Ascending aorta (tissue), 2 donors: ENCODE data around the gene INO80. TPM values are rescaled to one million over a fixed set of nuclear protein-coding genes. Genes with fewer than 3 reads are reported as not detected.
"Not testable (repeated sequence)": the region's sequence is repeated elsewhere in the genome, so short reads cannot be mapped to it uniquely, and the experiment has no call there.

Source experiments
- DNase-seq, 2 donors: peaks; one replicate each; pipeline ENCODE4 v3.0.0-alpha.2; 2019; ENCODE audit warnings: low spot score in 2 of 2
- H3K27ac ChIP-seq, 2 donors: fragments of 200-600 bp; sonication (generic); one replicate each; pipeline ENCODE4 v1.5.1; 2016 to 2017; ENCODE audit warnings: mild to moderate bottlenecking in 1 of 2
- H3K27me3 ChIP-seq: fragments of 200-600 bp; sonication (generic); one replicate; pipeline ENCODE4 v1.5.1; 2017
- H3K36me3 ChIP-seq, 2 donors: fragments of 200-600 bp; sonication (generic); one replicate each; pipeline ENCODE4 v1.5.1; 2016
- H3K4me1 ChIP-seq, 2 donors: fragments of 200-600 bp; sonication (generic); one replicate each; pipeline ENCODE4 v1.5.1; 2016 to 2017; ENCODE audit warnings: mild to moderate bottlenecking in 1 of 2
- H3K4me3 ChIP-seq, 2 donors: fragments of 200-600 bp; sonication (generic); one replicate each; pipeline ENCODE4 v1.5.1; 2016 to 2017; ENCODE audit warnings: mild to moderate bottlenecking in 1 of 2
- H3K9me3 ChIP-seq, 2 donors: fragments of 200-600 bp; sonication (generic); one replicate each; pipeline ENCODE4 v1.5.1; 2016
- intact Hi-C: fragments of 100-400 bp; cut with DNase I; formaldehyde crosslinking; loops from one replicate; pipeline ENCODE4 v1.15.1; 2023
- total RNA-seq: library from RNA; depleted of rRNA; stranded (reverse); fragments of >200 nt; gene quantifications from one replicate; pipeline ENCODE4 v1.1.0, GENCODE V29; 2016
- TF ChIP-seq, protein P1 (sequence below), 3 experiments: fragments of 200-600 bp in 2 of 3; fragments of 450-650 bp in 1 of 3; sonication (generic) in 2 of 3; IDR thresholded peaks; one replicate each; pipeline ENCODE4 v1.5.1; 2016 to 2019; ENCODE audit warnings: antibody characterized with exemption in 3 of 3, mild to moderate bottlenecking in 1 of 3, moderate library complexity in 1 of 3

INO80 gene
- total RNA-seq, 1 donor from 2014 or later = 57.8 TPM

- no peak for DNase-seq
- no peaks in the 10 kb centered on the region for H3K9me3 ChIP-seq
- no peaks in the 10 kb centered on the region for H3K36me3 ChIP-seq
- TF ChIP-seq, protein P1, sequence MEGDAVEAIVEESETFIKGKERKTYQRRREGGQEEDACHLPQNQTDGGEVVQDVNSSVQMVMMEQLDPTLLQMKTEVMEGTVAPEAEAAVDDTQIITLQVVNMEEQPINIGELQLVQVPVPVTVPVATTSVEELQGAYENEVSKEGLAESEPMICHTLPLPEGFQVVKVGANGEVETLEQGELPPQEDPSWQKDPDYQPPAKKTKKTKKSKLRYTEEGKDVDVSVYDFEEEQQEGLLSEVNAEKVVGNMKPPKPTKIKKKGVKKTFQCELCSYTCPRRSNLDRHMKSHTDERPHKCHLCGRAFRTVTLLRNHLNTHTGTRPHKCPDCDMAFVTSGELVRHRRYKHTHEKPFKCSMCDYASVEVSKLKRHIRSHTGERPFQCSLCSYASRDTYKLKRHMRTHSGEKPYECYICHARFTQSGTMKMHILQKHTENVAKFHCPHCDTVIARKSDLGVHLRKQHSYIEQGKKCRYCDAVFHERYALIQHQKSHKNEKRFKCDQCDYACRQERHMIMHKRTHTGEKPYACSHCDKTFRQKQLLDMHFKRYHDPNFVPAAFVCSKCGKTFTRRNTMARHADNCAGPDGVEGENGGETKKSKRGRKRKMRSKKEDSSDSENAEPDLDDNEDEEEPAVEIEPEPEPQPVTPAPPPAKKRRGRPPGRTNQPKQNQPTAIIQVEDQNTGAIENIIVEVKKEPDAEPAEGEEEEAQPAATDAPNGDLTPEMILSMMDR (IDR thresholded peaks at IDR 0.05) = no peak
- no peaks in the 10 kb centered on the region for H3K27me3 ChIP-seq
- H3K4me3 ChIP-seq = no peak overlapping the region
- no peaks in the 10 kb centered on the region for H3K4me1 ChIP-seq
- no peak overlapping the region for H3K27ac ChIP-seq
- intact Hi-C loops = no loop called here
Observed at GRCh38 chr15:41133454-41133853, 17.4 kb upstream of the INO80 start.

- not testable (repeated sequence) for H3K27ac ChIP-seq
Observed at GRCh38 chr15:41132094-41132493, 16.0 kb upstream of the INO80 start.

GRCh38 chr15:41128174-41128902 lies 12.3 kb upstream of the INO80 start:
- intact Hi-C loops = no loop called here
- DNase-seq = no peak
- H3K4me1 ChIP-seq = no peaks in the 10 kb centered on the region
- TF ChIP-seq, protein P1 (IDR thresholded peaks at IDR 0.05) = no peak
- no peak overlapping the region for H3K27ac ChIP-seq
- no peaks in the 10 kb centered on the region for H3K9me3 ChIP-seq
- H3K36me3 ChIP-seq = no peaks in the 10 kb centered on the region
- H3K27me3 ChIP-seq = no peaks in the 10 kb centered on the region
- H3K4me3 ChIP-seq = no peak overlapping the region

More at GRCh38 chr15:41132094-41132493, 16.0 kb upstream of the INO80 start:
- H3K4me3 ChIP-seq, H3K27me3 ChIP-seq, H3K4me1 ChIP-seq, DNase-seq, intact Hi-C loops, H3K9me3 ChIP-seq, H3K36me3 ChIP-seq: not testable (repeated sequence)

- no peak for DNase-seq
- Histone ChIP-seq H3K36me3 (no peaks in the 10 kb centered on the region), H3K4me3 (no peak overlapping the region), H3K27me3 (no peaks in the 10 kb centered on the region), H3K4me1 (no peaks in the 10 kb centered on the region), H3K27ac (no peak overlapping the region), H3K9me3 (no peaks in the 10 kb centered on the region)
- TF ChIP-seq, protein P1 (IDR thresholded peaks at IDR 0.05) = no peak
- intact Hi-C loops = no loop called here
Observed at GRCh38 chr15:41125931-41126642, 10.0 kb upstream of the INO80 start.

GRCh38 chr15:41125063-41125669 lies 9.1 kb upstream of the INO80 start:
- Histone ChIP-seq H3K27me3 (no peaks in the 10 kb centered on the region), H3K36me3 (no peaks in the 10 kb centered on the region), H3K4me3 (no peak overlapping the region), H3K4me1 (no peaks in the 10 kb centered on the region), H3K9me3 (no peaks in the 10 kb centered on the region), H3K27ac (no peak overlapping the region)
- DNase-seq = no peak
- intact Hi-C loops = no loop called here
- TF ChIP-seq, protein P1 (IDR thresholded peaks at IDR 0.05) = no peak

DNA sequence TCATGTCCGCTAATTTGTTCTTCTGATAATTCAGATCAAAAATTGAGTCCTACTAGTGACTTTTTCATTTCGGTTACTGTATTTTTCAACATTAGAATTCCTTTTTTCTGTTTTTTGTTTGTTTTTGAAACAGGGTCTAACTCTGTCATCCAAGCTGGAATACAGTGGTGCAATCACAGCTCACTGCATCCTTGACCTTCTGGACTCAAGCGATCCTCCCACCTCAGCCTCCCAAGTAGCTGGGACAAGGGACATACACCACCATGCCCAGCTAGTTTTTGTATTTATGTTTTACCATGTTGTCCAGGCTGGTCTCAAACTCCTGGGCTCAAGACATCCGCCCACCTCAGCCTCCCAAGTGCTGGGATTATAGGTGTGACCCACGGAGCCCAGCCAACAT lies 8.0 kb upstream of the INO80 start:
- no peak overlapping the region for H3K27ac ChIP-seq
- DNase-seq = no peak
- no peaks in the 10 kb centered on the region for H3K4me1 ChIP-seq
- TF ChIP-seq, protein P1 (IDR thresholded peaks at IDR 0.05) = no peak
- no peaks in the 10 kb centered on the region for H3K36me3 ChIP-seq
- H3K9me3 ChIP-seq = no peaks in the 10 kb centered on the region
- intact Hi-C loops = no loop called here
- no peak overlapping the region for H3K4me3 ChIP-seq
- H3K27me3 ChIP-seq = no peaks in the 10 kb centered on the region
